Measurements from ENCODE around the gene GNAT3. TPM values are rescaled to one million over a fixed set of nuclear protein-coding genes. Genes with fewer than 3 reads are reported as not detected.

Gene GNAT3
- total RNA-seq, 4 donors from 2014 or later: not detected

DNA sequence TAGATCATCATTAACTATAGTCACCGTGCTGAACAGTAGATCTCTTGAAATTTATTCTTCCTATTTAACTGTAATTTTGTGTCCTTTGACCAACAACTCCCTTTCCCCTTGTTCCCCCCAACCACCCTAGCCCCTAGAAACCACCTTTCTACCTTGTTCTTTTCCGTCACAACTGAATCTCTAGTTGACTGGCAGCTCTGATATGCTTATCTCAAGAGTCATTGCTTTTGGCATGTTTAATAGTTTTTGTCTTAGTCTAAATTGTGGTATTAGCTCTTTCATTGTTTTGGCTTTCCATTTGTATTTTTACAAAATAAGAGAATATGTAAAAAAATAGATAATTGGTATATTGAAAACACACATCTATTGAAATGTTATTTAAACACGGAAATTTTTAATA lies 1.8 kb downstream of the GNAT3 start:
- Histone ChIP-seq H3K4me3 (no peak overlapping the region), H3K36me3 (no peaks in the 10 kb centered on the region), H3K27ac (no peak overlapping the region), H3K27me3 (no peaks in the 10 kb centered on the region), H3K4me1 (no peaks in the 10 kb centered on the region), H3K9me3 (no peaks in the 10 kb centered on the region)
- TF ChIP-seq, protein P1, sequence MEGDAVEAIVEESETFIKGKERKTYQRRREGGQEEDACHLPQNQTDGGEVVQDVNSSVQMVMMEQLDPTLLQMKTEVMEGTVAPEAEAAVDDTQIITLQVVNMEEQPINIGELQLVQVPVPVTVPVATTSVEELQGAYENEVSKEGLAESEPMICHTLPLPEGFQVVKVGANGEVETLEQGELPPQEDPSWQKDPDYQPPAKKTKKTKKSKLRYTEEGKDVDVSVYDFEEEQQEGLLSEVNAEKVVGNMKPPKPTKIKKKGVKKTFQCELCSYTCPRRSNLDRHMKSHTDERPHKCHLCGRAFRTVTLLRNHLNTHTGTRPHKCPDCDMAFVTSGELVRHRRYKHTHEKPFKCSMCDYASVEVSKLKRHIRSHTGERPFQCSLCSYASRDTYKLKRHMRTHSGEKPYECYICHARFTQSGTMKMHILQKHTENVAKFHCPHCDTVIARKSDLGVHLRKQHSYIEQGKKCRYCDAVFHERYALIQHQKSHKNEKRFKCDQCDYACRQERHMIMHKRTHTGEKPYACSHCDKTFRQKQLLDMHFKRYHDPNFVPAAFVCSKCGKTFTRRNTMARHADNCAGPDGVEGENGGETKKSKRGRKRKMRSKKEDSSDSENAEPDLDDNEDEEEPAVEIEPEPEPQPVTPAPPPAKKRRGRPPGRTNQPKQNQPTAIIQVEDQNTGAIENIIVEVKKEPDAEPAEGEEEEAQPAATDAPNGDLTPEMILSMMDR (IDR thresholded peaks at IDR 0.05): no peak
- no peak for TF ChIP-seq POLR2AphosphoS5 (IDR thresholded peaks at IDR 0.05)
- TF ChIP-seq EP300 (IDR thresholded peaks at IDR 0.05): no peak
- no peak for TF ChIP-seq POLR2A (IDR thresholded peaks at IDR 0.05)
- 87 to 93% methylated on average over 3 of the region's 3 CpGs for WGBS, 2 donors (ENCODE audit: low coverage in 1 of 2)
- no peak for ATAC-seq

DNA sequence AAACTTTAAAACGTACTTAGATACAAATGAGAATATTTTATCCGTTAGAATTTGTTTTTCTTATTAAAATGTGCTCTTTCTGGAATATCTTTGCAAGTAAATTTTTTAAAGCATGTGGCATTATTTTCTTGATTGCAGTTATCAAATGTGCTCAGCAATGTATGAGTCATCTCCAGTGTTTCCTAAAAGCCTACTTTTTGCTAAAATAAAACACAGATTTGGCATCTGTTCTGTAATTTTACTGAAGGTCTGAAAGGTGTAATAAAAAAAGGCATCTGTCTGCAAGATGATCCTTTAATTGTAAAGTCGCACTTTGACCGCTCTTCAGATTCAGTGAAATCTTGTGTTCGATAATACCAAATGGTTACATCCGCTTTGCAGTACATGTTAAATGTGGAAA lies 3.4 kb downstream of the GNAT3 start:
- ATAC-seq: no peak
- H3K36me3 ChIP-seq: no peaks in the 10 kb centered on the region
- no peak overlapping the region for H3K27ac ChIP-seq
- TF ChIP-seq EP300 (IDR thresholded peaks at IDR 0.05) (no peak), POLR2A (IDR thresholded peaks at IDR 0.05) (no peak), POLR2AphosphoS5 (IDR thresholded peaks at IDR 0.05) (no peak)
- TF ChIP-seq, protein P1 (IDR thresholded peaks at IDR 0.05): no peak
- no peaks in the 10 kb centered on the region for H3K4me1 ChIP-seq
- H3K27me3 ChIP-seq: no peaks in the 10 kb centered on the region
- no peak overlapping the region for H3K4me3 ChIP-seq
- WGBS, 2 donors (ENCODE audit: low coverage in 1 of 2): 83 to 86% methylated on average over 6 of the region's 6 CpGs
- H3K9me3 ChIP-seq: no peaks in the 10 kb centered on the region

DNA sequence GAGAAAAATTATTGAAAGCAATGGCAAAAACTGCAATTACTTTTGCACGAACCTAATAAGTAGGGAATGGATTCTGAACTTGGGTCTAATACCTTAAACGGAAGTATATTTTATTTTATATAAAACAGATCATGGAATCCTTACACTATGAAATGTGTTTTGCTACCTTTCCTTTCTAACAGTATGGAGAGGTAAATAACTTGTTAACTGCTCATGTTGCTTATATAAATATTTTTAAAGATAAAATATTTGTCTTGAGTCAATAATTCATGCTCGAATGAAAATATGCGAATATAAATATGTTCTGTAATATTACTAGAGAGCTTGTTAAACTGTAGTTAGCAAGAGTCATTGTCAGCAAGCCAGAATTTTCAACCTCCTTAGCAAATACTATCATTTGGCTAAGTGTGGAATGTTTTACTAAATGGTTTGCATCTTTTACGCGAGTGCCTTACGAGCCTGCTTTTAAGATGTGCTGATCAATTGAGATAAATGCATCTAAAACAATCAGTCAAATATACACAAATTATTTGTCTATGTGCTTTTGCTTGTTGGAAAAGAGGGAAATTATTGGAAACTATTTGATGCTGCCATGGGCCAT lies 5.9 kb downstream of the GNAT3 start:
- WGBS, 2 donors (ENCODE audit: low coverage in 1 of 2): 73 to 76% methylated on average over 7 of the region's 7 CpGs
- Histone ChIP-seq H3K9me3 (no peaks in the 10 kb centered on the region), H3K27ac (no peak overlapping the region), H3K4me3 (no peak overlapping the region), H3K27me3 (no peaks in the 10 kb centered on the region), H3K4me1 (no peaks in the 10 kb centered on the region), H3K36me3 (no peaks in the 10 kb centered on the region)
- TF ChIP-seq, protein P1 (IDR thresholded peaks at IDR 0.05): no peak
- TF ChIP-seq POLR2AphosphoS5 (IDR thresholded peaks at IDR 0.05): no peak
- TF ChIP-seq EP300 (IDR thresholded peaks at IDR 0.05): no peak
- TF ChIP-seq POLR2A (IDR thresholded peaks at IDR 0.05): no peak
- no peak for ATAC-seq

GRCh38 chr7:80500325-80500724 lies 11.5 kb downstream of the GNAT3 start:
- no peak overlapping the region for H3K4me3 ChIP-seq
- H3K36me3 ChIP-seq: no peaks in the 10 kb centered on the region
- TF ChIP-seq, protein P1 (IDR thresholded peaks at IDR 0.05): no peak
- no peak for TF ChIP-seq POLR2AphosphoS5 (IDR thresholded peaks at IDR 0.05)
- no peak for TF ChIP-seq POLR2A (IDR thresholded peaks at IDR 0.05)
- TF ChIP-seq EP300 (IDR thresholded peaks at IDR 0.05): no peak
- WGBS, 2 donors (ENCODE audit: low coverage in 1 of 2): 90 to 100% methylated on average over 1 of the region's 1 CpG
- no peak overlapping the region for H3K27ac ChIP-seq
- H3K27me3 ChIP-seq: no peaks in the 10 kb centered on the region
- no peak for ATAC-seq
- H3K4me1 ChIP-seq: peaks cover 0 to 3% (median 0%) of the 10 kb centered on the region in 3 donors
- H3K9me3 ChIP-seq: no peaks in the 10 kb centered on the region

DNA sequence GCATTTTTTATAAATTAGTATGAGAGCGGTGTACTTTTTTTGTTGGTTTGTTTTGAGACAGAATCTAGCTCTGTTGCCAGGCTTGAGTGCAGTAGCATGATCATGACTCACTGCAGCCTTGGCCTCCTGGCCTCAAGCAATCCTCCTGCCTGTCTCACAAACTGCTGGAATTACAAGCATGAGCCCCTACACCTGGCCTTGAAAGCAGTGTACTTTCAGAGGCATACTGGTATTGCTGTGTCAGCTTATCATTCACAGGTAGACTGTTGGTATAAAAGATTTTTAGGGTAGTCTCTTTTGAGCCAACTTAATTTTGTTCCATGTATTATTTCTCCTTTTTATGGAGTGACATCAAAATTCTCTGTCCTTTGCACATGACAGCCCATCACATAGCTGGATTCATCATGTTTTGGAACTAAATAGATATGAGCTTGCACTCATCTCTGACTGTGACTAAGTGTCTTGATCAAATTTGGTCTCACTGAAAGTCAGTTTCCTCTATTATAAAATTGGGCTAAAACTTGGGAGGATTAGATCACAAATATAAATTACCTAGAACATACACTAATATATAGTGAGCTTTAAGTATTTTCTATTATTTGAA lies 12.4 kb downstream of the GNAT3 start:
- Histone ChIP-seq H3K4me1 (peaks cover 0 to 3% (median 0%) of the 10 kb centered on the region in 3 donors), H3K9me3 (no peaks in the 10 kb centered on the region), H3K4me3 (no peak overlapping the region), H3K27ac (no peak overlapping the region), H3K27me3 (no peaks in the 10 kb centered on the region), H3K36me3 (no peaks in the 10 kb centered on the region)
- ATAC-seq: peak; percentile 57
- WGBS, 2 donors (ENCODE audit: low coverage in 1 of 2): 15 to 67% methylated on average over 1 of the region's 1 CpG
- no peak for TF ChIP-seq POLR2A (IDR thresholded peaks at IDR 0.05)
- no peak for TF ChIP-seq POLR2AphosphoS5 (IDR thresholded peaks at IDR 0.05)
- TF ChIP-seq, protein P1 (IDR thresholded peaks at IDR 0.05): no peak
- no peak for TF ChIP-seq EP300 (IDR thresholded peaks at IDR 0.05)
